ENCODE data around the gene SIPA1L2.

- TF ChIP-seq POLR2A (IDR thresholded peaks at IDR 0.05; ENCODE audit: low read depth, low read length) (no peak), POLR2AphosphoS5 (IDR thresholded peaks at IDR 0.05; ENCODE audit: low read depth, low read length) (no peak), POU2F2 (IDR thresholded peaks at IDR 0.05; ENCODE audit: low read depth, low read length) (no peak)
Measured at GRCh38 chr1:232662910-232663309, 33.0 kb upstream of the SIPA1L2 start.

All from GM12891 (cell line).